Measurements from ENCODE around the gene DPM2.

Gene DPM2

GRCh38 chr9:127892831-127893230 is 44.8 kb downstream of the DPM2 start:
- H3K4me3 ChIP-seq (ENCODE audit: low read depth, low read length) = no peak overlapping the region
- H3K18ac ChIP-seq (ENCODE audit: low read length) = no peak overlapping the region
- no peak overlapping the region for H2AK5ac ChIP-seq (ENCODE audit: low read length)
- no peak overlapping the region for H3K23ac ChIP-seq (ENCODE audit: low read length)
- peaks cover 7 to 11% of the 10 kb centered on the region in 2 experiments for H3K4me1 ChIP-seq (ENCODE audit: control insufficient read depth in 1 of 2, insufficient read depth in 2 of 2, low read length in 2 of 2)
- H3K27ac ChIP-seq (ENCODE audit: low read depth, low read length) = no peak overlapping the region
- H3K9ac ChIP-seq (ENCODE audit: low read length) = no peak overlapping the region
- DNase-seq = no peak
- no peaks in the 10 kb centered on the region for H3K79me2 ChIP-seq (ENCODE audit: control insufficient read depth, insufficient read depth, low read length, poor library complexity)
- peaks cover 23% of the 10 kb centered on the region for H3K9me3 ChIP-seq (ENCODE audit: insufficient read depth, low read depth, low read length)
- no CpG with 5 or more reads among the region's 6 CpGs for WGBS (ENCODE audit: extremely low coverage, insufficient coverage, insufficient read length)
- no peaks in the 10 kb centered on the region for H3K27me3 ChIP-seq (ENCODE audit: insufficient read depth, low read length)
- no peak overlapping the region for H4K91ac ChIP-seq (ENCODE audit: low read depth, low read length)
- H3K14ac ChIP-seq (ENCODE audit: low read length) = no peak overlapping the region
- H2AFZ ChIP-seq (ENCODE audit: insufficient read depth, low read length, poor library complexity) = no peak overlapping the region
- peaks cover 45% of the 10 kb centered on the region in 2 experiments for H3K36me3 ChIP-seq (ENCODE audit: control insufficient read depth in 1 of 2, insufficient read depth in 2 of 2, low read length in 2 of 2)
- no peak overlapping the region for H3K4ac ChIP-seq (ENCODE audit: low read depth, low read length)
- no peak overlapping the region for H4K12ac ChIP-seq (ENCODE audit: low read depth, low read length)
- no peak overlapping the region for H2BK12ac ChIP-seq (ENCODE audit: low read length)
- H4K8ac ChIP-seq (ENCODE audit: low read depth, low read length) = no peak overlapping the region
- peaks cover 2% of the 10 kb centered on the region for H3K79me1 ChIP-seq (ENCODE audit: low read length)
- no peak overlapping the region for H2BK120ac ChIP-seq (ENCODE audit: insufficient read depth, low read length, poor library complexity)
- no peak overlapping the region for H3K4me2 ChIP-seq (ENCODE audit: low read length)
- H2BK5ac ChIP-seq (ENCODE audit: low read depth, low read length, poor library complexity) = no peak overlapping the region

GRCh38 chr9:127890053-127890452 is 47.6 kb downstream of the DPM2 start:
- Histone ChIP-seq H2AFZ (ENCODE audit: insufficient read depth, low read length, poor library complexity) (no peak overlapping the region), H4K12ac (ENCODE audit: low read depth, low read length) (no peak overlapping the region), H2BK12ac (ENCODE audit: low read length) (no peak overlapping the region), H3K36me3 (ENCODE audit: control insufficient read depth in 1 of 2, insufficient read depth in 2 of 2, low read length in 2 of 2) (peaks cover 39 to 47% of the 10 kb centered on the region in 2 experiments), H2AK5ac (ENCODE audit: low read length) (no peak overlapping the region), H3K4me1 (ENCODE audit: control insufficient read depth in 1 of 2, insufficient read depth in 2 of 2, low read length in 2 of 2) (no peaks in the 10 kb centered on the region), H4K91ac (ENCODE audit: low read depth, low read length) (no peak overlapping the region), H3K9me3 (ENCODE audit: insufficient read depth, low read depth, low read length) (peaks cover 22% of the 10 kb centered on the region), H3K18ac (ENCODE audit: low read length) (no peak overlapping the region), H2BK120ac (ENCODE audit: insufficient read depth, low read length, poor library complexity) (no peak overlapping the region), H3K14ac (ENCODE audit: low read length) (no peak overlapping the region), H3K27ac (ENCODE audit: low read depth, low read length) (no peak overlapping the region), H4K8ac (ENCODE audit: low read depth, low read length) (no peak overlapping the region), H3K27me3 (ENCODE audit: insufficient read depth, low read length) (no peaks in the 10 kb centered on the region), H3K4me3 (ENCODE audit: low read depth, low read length) (no peak overlapping the region), H3K79me1 (ENCODE audit: low read length) (no peaks in the 10 kb centered on the region), H3K4me2 (ENCODE audit: low read length) (no peak overlapping the region), H3K79me2 (ENCODE audit: control insufficient read depth, insufficient read depth, low read length, poor library complexity) (no peaks in the 10 kb centered on the region), H3K4ac (ENCODE audit: low read depth, low read length) (no peak overlapping the region), H3K23ac (ENCODE audit: low read length) (no peak overlapping the region), H2BK5ac (ENCODE audit: low read depth, low read length, poor library complexity) (no peak overlapping the region), H3K9ac (ENCODE audit: low read length) (no peak overlapping the region)
- no peak for DNase-seq
- WGBS (ENCODE audit: extremely low coverage, insufficient coverage, insufficient read length) = no CpG with 5 or more reads among the region's 3 CpGs

DNA sequence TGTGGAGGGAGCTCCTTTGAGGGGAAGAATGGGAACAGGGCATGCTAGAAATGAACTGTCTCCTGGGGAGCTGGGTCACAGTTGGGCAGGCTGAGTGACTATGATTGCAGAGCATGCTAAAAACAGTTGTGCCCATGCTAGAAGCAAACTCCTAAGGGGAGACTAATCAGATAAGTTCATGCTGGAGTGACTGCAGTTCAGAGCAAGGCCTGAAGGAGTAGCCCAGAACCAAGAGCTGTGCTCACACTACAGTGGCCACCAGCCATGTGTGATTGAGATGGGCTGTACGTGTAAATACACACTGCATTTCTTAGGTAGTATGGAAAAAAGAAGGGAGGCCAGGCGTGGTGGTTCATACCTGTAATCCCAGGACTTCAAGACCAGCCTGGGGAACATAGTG is 49.9 kb downstream of the DPM2 start:
- no peaks in the 10 kb centered on the region for H3K27me3 ChIP-seq (ENCODE audit: insufficient read depth, low read length)
- H3K4ac ChIP-seq (ENCODE audit: low read depth, low read length) = no peak overlapping the region
- no peak overlapping the region for H3K27ac ChIP-seq (ENCODE audit: low read depth, low read length)
- H2BK12ac ChIP-seq (ENCODE audit: low read length) = no peak overlapping the region
- no peak overlapping the region for H2AFZ ChIP-seq (ENCODE audit: insufficient read depth, low read length, poor library complexity)
- no peak overlapping the region for H4K12ac ChIP-seq (ENCODE audit: low read depth, low read length)
- no peak overlapping the region for H3K4me3 ChIP-seq (ENCODE audit: low read depth, low read length)
- H2BK120ac ChIP-seq (ENCODE audit: insufficient read depth, low read length, poor library complexity) = no peak overlapping the region
- H3K23ac ChIP-seq (ENCODE audit: low read length) = no peak overlapping the region
- H2AK5ac ChIP-seq (ENCODE audit: low read length) = no peak overlapping the region
- DNase-seq = no peak
- no peak overlapping the region for H3K14ac ChIP-seq (ENCODE audit: low read length)
- no peak overlapping the region for H4K91ac ChIP-seq (ENCODE audit: low read depth, low read length)
- no peak overlapping the region for H3K18ac ChIP-seq (ENCODE audit: low read length)
- WGBS (ENCODE audit: extremely low coverage, insufficient coverage, insufficient read length) = no CpG with 5 or more reads among the region's 2 CpGs
- no peaks in the 10 kb centered on the region for H3K4me1 ChIP-seq (ENCODE audit: control insufficient read depth in 1 of 2, insufficient read depth in 2 of 2, low read length in 2 of 2)
- no peaks in the 10 kb centered on the region for H3K79me1 ChIP-seq (ENCODE audit: low read length)
- H4K8ac ChIP-seq (ENCODE audit: low read depth, low read length) = no peak overlapping the region
- H3K36me3 ChIP-seq (ENCODE audit: control insufficient read depth in 1 of 2, insufficient read depth in 2 of 2, low read length in 2 of 2) = peaks cover 23 to 27% of the 10 kb centered on the region in 2 experiments
- no peaks in the 10 kb centered on the region for H3K79me2 ChIP-seq (ENCODE audit: control insufficient read depth, insufficient read depth, low read length, poor library complexity)
- no peak overlapping the region for H3K9ac ChIP-seq (ENCODE audit: low read length)
- H3K4me2 ChIP-seq (ENCODE audit: low read length) = no peak overlapping the region
- H3K9me3 ChIP-seq (ENCODE audit: insufficient read depth, low read depth, low read length) = peaks cover 2% of the 10 kb centered on the region
- H2BK5ac ChIP-seq (ENCODE audit: low read depth, low read length, poor library complexity) = no peak overlapping the region

- no peak overlapping the region for H2BK5ac ChIP-seq (ENCODE audit: low read depth, low read length, poor library complexity)
These were observed 51.2 kb downstream of the DPM2 start for GRCh38 chr9:127886401-127886972.

More at GRCh38 chr9:127886401-127886972, 51.2 kb downstream of the DPM2 start:
- DNase-seq = no peak
- H2BK12ac ChIP-seq (ENCODE audit: low read length) = no peak overlapping the region
- H3K4me2 ChIP-seq (ENCODE audit: low read length) = no peak overlapping the region
- no peak overlapping the region for H3K9ac ChIP-seq (ENCODE audit: low read length)
- no peak overlapping the region for H3K18ac ChIP-seq (ENCODE audit: low read length)
- H3K4ac ChIP-seq (ENCODE audit: low read depth, low read length) = no peak overlapping the region
- no peak overlapping the region for H3K4me3 ChIP-seq (ENCODE audit: low read depth, low read length)
- peaks cover 1% of the 10 kb centered on the region for H3K9me3 ChIP-seq (ENCODE audit: insufficient read depth, low read depth, low read length)
- H3K36me3 ChIP-seq (ENCODE audit: control insufficient read depth in 1 of 2, insufficient read depth in 2 of 2, low read length in 2 of 2) = peaks cover 20 to 25% of the 10 kb centered on the region in 2 experiments
- H3K27ac ChIP-seq (ENCODE audit: low read depth, low read length) = no peak overlapping the region
- H3K4me1 ChIP-seq (ENCODE audit: control insufficient read depth in 1 of 2, insufficient read depth in 2 of 2, low read length in 2 of 2) = no peaks in the 10 kb centered on the region
- H3K14ac ChIP-seq (ENCODE audit: low read length) = no peak overlapping the region
- no peak overlapping the region for H2BK120ac ChIP-seq (ENCODE audit: insufficient read depth, low read length, poor library complexity)
- no peaks in the 10 kb centered on the region for H3K79me1 ChIP-seq (ENCODE audit: low read length)
- no peak overlapping the region for H4K8ac ChIP-seq (ENCODE audit: low read depth, low read length)
- no peak overlapping the region for H4K12ac ChIP-seq (ENCODE audit: low read depth, low read length)
- H2AK5ac ChIP-seq (ENCODE audit: low read length) = no peak overlapping the region
- no peak overlapping the region for H3K23ac ChIP-seq (ENCODE audit: low read length)
- no peaks in the 10 kb centered on the region for H3K79me2 ChIP-seq (ENCODE audit: control insufficient read depth, insufficient read depth, low read length, poor library complexity)
- H2AFZ ChIP-seq (ENCODE audit: insufficient read depth, low read length, poor library complexity) = no peak overlapping the region
- no CpG with 5 or more reads among the region's 18 CpGs for WGBS (ENCODE audit: extremely low coverage, insufficient coverage, insufficient read length)
- no peaks in the 10 kb centered on the region for H3K27me3 ChIP-seq (ENCODE audit: insufficient read depth, low read length)
- no peak overlapping the region for H4K91ac ChIP-seq (ENCODE audit: low read depth, low read length)
